22Rv1 (cell line): Measurements from ENCODE around the gene DIP2C.

Experiments
- CTCF ChIP-seq: fragments of 450-650 bp; IDR thresholded peaks from 2 replicates; pipeline ENCODE4 v1.5.1; 2017; ENCODE audit warnings: mild to moderate bottlenecking
- ZFX ChIP-seq: fragments of 450-650 bp; IDR thresholded peaks from 2 replicates; pipeline ENCODE4 v1.6.1; 2017; ENCODE audit warnings: antibody characterized with exemption, borderline replicate concordance

GRCh38 chr10:381805-382204, 307.7 kb downstream of the DIP2C start:
- TF ChIP-seq CTCF (no peak), ZFX (no peak)
